ENCODE measurements around the gene SORCS2.
A peak's percentile ranks its signal among the peaks of the same experiment; 100 is the strongest.

Gene SORCS2

DNA sequence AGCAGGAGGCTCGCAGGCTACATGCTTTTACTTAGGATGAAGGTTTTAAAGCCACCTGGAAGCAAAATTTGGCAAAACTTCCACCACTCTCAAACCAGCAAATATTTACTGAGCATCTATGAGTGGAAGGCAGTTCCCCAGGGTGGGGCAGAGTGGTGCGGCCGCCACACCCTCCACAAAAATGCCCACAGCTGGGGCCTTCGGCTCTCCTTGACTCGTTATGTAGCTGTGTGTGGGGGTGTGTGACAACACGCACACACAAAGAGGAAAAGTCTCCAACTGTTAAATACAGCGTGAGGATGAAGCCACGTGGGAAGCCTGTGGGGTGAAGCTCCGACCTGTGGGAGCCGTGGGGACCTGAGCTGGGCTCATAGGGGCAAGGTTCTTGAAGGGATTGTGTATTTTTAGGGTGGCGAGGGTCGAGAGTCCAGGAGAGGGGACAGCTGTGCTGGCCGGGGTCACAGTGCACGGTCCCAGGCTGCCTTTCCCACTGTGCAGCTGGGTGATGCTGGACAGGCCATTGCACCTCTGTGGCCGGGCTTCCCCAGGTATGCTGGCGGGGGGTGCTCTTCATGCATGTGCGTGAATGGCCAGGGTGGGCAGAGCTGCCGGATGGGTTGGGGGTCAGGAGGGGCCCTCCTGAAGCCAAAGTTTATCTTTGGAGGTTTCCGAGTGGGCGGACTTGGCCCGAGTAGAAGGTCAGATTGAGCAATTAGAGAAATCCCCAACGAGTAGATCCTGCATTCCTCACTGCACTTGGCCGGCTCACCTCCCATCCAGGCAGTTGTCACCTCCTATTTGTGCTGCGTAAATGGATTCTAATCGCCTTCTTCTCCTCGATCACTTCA lies 25.4 kb downstream of the SORCS2 start:
- FAIRE-seq: no peak
- DNase-seq (ENCODE audit: insufficient read length, low spot score): no peak

DNA sequence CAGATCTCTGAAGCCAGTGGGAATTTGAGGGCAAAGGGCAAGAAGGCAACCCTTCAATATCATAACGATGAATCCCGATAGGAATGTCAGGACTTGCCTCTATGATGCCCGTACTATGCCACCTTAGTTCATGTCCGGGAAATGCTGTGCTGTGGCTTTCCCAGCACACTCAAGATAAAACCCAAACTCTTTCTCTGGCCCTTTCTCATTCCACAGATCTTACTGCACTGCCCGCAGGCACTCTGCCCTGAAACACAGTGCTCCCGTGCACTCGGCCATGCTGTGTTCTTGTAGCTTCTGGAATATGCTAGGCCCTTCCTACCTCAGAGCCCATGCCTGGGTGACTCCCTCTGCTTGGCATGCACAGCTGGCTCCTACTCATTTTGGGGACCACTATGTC lies 26.3 kb downstream of the SORCS2 start:
- DNase-seq (ENCODE audit: insufficient read length, low spot score) (no peak), FAIRE-seq (no peak)

DNA sequence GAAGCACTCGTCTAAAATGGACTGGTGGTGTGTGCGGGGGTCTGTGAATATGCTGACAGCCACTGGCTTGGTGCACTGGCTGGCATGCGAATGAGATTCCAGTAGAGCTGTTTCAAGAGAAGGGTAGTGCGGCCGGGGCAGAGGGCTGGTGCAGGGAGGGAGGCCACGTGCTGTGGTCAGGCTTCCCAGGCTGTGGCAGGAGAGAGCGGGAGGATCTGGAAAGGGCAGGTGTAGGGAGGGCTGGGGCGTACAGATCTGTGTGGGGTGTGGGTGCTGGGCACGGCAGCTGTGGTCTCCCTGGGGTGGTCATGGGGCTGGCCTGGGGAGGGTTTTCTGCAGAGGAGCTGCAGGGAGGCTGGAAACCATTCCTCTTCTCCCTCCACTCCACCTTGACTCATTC lies 30.2 kb downstream of the SORCS2 start:
- FAIRE-seq (no peak), DNase-seq (ENCODE audit: insufficient read length, low spot score) (no peak)

- no peak for DNase-seq (ENCODE audit: insufficient read length, low spot score)
- no peak for FAIRE-seq
These were observed 31.2 kb downstream of the SORCS2 start for GRCh38 chr4:7223541-7223940.

- DNase-seq (ENCODE audit: insufficient read length, low spot score) (no peak), FAIRE-seq (no peak)
These were observed 31.7 kb downstream of the SORCS2 start for GRCh38 chr4:7224001-7224400.

- FAIRE-seq (no peak), DNase-seq (ENCODE audit: insufficient read length, low spot score) (no peak)
These were observed 32.7 kb downstream of the SORCS2 start for GRCh38 chr4:7224878-7225533.

DNA sequence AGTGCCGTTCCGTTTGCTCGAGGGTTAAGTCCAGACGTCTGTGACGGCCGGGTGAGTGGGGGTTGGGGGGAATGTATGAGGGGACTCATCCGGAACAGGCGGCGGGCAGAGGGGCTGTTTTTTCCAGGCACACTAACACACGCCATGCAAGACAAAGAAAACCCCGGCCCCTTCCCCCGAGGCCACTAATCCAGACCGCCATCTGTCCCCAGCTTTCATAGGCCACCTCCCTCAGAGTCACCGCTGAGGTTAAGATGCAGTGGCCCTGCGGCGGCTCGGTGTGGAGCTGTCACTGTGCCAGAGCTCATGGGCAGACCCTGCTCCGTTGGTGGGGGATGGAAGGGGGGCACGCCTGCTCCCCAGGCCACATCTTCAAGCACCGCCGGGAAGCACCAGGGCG lies 34.1 kb downstream of the SORCS2 start:
- no peak for FAIRE-seq

GRCh38 chr4:7227008-7227407 lies 34.7 kb downstream of the SORCS2 start:
- FAIRE-seq (no peak), DNase-seq (ENCODE audit: insufficient read length, low spot score) (no peak)

More for the DNA sequence above, 34.1 kb downstream of the SORCS2 start:
- no peak for DNase-seq (ENCODE audit: insufficient read length, low spot score)

DNA sequence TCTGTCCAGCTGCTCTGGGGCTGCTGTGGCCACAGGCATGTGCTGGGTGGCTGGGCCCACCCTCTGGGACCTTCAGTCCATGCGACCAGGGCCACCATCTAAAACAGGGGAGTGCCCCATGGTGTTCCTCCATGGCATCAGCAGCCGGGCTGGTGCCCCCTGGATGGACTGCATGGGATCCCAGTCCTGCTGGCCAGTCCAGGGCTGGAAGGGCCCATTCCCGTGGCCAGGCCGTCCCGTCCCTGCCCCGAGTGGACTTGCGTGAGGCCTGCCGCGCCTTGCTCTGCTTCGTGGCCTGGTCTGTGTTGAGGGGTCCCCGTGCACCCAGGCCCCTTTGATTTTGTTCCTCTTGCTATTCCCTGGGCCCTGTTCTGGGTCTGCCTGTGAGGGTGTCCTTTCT lies 36.4 kb downstream of the SORCS2 start:
- DNase-seq (ENCODE audit: insufficient read length, low spot score) (no peak), FAIRE-seq (no peak)

DNA sequence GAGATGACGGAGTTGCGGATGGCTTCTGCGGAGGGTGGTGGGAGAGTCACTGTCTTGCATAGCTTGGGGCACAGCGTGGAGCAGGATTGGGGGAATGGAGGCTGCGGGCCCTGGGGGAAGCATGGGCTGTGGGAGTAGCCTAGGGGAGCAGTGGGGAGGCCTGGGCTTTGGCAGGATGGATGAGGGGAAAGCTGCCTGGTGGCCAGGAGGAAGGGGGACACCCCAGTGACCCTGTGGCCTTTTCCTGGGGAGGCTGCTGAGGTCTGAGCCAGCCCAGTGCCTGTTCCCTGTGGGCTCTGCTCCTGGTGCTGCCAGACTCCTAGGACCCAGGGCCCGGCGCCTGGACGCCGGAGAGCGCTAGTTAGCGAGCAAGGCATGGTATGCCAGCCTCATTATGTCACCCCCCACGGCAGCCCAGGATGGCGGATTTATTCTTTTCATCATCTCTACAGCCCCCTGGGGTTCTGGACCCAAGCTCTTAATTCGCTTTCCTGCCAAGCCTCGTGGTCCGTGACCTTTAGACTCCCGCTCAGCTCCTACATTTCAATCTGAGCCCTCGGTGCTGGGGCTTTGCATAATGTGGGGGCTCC lies 39.8 kb downstream of the SORCS2 start:
- FAIRE-seq: no peak

GRCh38 chr4:7233006-7233580 lies 40.8 kb downstream of the SORCS2 start:
- FAIRE-seq (no peak), DNase-seq (ENCODE audit: insufficient read length, low spot score) (no peak)

More for the DNA sequence above, 39.8 kb downstream of the SORCS2 start:
- DNase-seq (ENCODE audit: insufficient read length, low spot score): no peak

DNA sequence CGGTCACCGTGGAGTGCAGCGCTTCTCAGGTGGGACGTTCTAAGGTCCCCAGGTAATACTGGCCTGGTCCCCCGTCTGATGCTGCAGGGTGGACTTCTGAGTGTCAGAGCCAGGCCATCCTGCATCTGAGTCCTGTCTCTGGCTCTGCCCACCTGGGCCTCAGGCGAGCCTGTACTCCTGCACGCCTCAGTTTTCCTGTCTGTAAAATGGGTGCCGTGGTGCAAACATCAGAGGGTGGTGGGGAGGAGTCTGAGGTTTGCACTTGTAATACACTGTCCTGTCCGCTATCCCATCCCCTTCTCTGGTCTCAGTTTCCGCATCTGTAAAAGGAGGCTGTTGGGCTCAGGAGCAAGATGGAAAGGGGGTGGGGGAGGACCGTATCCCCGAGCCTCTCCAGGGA lies 41.3 kb downstream of the SORCS2 start:
- DNase-seq (ENCODE audit: insufficient read length, low spot score): no peak

DNA sequence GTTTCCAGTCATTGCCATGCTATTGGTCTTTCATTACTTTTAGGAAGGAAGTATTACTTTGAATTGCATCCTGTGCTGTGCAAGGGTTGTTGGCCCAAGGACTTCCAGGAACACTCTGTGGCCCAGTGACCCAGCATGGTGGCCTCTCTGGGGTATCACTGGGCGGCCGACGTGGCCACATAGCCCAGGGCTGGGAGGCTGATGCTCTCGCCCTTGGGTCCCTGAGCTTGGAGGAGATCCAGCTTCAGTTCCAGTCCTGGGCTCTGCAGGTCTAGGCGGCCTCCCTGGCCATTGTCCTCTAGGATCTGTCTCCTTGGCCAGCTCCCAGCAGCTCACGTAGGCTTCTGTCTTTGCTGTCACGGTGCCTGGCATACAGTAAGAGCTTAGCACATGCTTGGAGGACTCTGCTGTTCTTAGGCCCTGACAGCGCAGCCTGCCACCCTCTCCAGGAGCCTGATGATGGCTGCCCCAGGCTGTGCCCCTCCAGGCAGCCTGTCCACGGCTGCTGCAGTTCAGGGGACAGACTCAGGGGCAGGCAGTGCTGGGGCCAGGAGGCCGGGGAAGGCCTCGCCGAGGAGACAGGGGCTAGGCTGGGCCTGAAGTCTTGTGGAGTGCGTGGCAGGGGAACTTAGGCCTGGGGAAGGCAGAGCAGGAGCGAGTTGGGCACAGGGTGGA lies 42.2 kb downstream of the SORCS2 start:
- no peak for FAIRE-seq

More for the DNA sequence above, 41.3 kb downstream of the SORCS2 start:
- FAIRE-seq: no peak

DNA sequence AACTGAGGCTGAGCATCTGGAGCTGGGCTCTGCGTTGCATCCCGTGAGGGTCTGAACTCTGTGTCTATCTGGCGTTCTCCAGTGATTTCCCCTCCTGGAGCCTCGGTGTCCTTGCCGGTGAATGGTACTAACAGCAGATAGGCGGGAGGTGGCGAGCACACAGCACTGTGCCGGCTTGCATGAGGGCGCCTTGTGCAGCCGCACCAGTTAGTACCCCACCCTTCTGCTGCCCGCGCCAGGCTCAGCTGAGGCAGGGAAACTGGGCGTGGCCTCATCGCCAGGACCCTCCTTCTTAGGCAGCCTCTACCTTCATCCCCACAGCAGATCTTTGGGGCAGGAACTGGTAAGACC lies 42.7 kb downstream of the SORCS2 start:
- DNase-seq (ENCODE audit: insufficient read length, low spot score) (no peak), FAIRE-seq (no peak)

More for the DNA sequence above, 42.2 kb downstream of the SORCS2 start:
- no peak for DNase-seq (ENCODE audit: insufficient read length, low spot score)

- DNase-seq (ENCODE audit: insufficient read length, low spot score) (no peak), FAIRE-seq (no peak)
These were observed 44.5 kb downstream of the SORCS2 start for GRCh38 chr4:7236847-7237246.

- FAIRE-seq (no peak), DNase-seq (ENCODE audit: insufficient read length, low spot score) (no peak)
These were observed 45.5 kb downstream of the SORCS2 start for GRCh38 chr4:7237873-7238272.

GRCh38 chr4:7238300-7238960 lies 46.1 kb downstream of the SORCS2 start:
- peak; percentile 4 for FAIRE-seq
- DNase-seq (ENCODE audit: insufficient read length, low spot score): no peak

DNA sequence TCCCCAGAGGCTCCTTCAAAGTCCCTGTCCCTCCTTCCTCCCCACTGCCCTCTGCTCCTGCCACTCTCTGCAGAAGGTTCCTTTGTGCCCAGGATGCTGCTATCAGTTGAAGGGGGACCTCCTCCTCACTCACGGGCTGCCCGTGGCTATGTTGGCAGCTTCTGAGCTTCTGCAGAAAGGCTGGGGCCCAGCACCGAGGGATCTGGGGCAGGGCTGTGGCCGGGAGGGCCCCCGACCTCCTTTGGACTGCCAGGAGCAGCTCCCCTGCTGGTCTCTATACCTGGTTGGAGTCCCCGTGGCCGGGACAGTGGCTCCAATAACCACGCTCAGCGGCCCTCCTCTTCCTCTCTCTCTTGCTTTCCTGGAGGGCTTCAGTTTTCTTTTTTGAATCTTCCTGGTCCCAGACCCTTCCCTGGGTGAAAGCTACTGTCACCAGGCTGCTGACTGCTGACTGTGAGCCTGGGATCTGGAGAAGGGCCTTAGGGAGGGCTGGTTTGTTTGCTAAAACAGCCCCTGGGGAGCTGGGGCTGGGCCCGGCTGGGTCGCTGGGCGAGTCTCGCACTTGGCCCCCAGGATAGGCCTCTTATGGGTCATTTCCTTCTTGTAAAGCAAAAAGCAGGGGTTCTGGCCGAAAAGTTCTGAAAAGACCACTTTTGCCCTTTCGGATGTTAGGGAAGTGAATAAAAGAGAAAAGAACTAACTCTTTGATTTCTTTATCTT lies 46.9 kb downstream of the SORCS2 start:
- FAIRE-seq (no peak), DNase-seq (ENCODE audit: insufficient read length, low spot score) (no peak)

DNA sequence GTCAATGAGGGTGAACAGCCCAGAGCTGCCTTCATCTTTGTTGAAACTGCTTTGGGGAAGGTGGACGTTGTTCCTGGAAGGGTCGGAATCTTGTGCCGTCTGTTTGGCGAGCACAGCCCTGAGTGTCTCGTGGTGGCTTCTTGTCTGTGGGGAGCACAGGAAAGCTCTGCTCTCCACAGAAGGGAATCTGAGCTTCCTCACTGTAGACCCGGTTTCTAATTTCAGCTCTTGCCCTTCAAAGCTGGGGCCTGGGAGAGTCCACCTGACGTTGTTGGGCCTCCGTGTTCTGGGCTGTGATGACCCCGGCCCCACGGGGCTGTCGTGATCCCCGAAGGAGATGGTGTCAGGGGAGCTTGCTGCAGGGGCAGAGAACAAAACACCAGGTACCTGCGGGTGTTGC lies 47.5 kb downstream of the SORCS2 start:
- no peak for FAIRE-seq
- DNase-seq (ENCODE audit: insufficient read length, low spot score): no peak

- no peak for FAIRE-seq
- no peak for DNase-seq (ENCODE audit: insufficient read length, low spot score)
These were observed 48.0 kb downstream of the SORCS2 start for GRCh38 chr4:7240306-7240705.
